Activated naive CD8-positive, alpha-beta T cell treated with anti-CD3 and anti-CD28 coated beads, Interleukin-2, amount 50 U/mL, for 16 hours (primary cell): ENCODE results near the gene CX3CL1.

ENCODE experiments used
- DNase-seq: peaks from one replicate; pipeline ENCODE4 v3.0.0-alpha.2; 2020; ENCODE audit warnings: low read depth, low spot score

Gene CX3CL1

DNA sequence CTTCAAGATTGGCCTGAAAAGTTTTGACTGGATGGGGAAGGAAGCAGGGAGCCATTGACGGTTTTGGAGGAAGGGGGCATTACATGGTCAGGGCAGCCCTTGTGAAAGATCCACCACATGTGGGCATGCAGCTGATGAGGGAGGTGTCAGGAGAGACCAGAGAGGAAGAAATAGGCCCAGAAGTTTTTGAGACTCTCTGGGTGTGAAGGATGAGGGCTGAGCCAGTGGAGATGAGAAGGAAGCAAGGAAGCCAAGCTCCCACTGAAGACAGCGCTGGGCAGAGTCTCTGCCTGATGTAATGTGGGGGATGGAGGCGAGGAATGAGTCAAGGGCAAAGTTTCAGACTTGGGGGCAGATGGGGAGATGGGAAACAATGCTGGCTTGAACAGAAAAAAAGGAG, 32.8 kb downstream of the CX3CL1 start:
- DNase-seq, result no peak

DNA sequence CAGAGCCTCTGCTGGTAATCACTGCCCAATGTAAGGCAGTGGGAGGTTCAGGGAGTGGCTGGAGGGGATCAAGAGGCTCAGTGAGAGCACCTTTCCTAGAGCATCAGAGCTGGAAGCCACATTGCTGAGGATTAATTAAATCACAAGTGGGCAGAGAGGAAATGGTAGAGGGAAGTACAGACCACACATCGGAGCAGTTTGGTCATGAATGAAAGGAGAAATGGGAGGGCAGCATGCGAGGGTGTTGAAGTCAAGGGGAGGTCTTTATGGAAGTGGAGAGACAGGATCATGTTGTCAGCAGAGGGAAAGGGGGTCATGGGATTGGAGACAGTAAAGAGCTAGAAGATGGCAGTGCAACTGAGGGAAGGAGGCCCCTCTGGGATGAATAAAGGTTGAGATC, 34.6 kb downstream of the CX3CL1 start:
- no peak for DNase-seq

DNA sequence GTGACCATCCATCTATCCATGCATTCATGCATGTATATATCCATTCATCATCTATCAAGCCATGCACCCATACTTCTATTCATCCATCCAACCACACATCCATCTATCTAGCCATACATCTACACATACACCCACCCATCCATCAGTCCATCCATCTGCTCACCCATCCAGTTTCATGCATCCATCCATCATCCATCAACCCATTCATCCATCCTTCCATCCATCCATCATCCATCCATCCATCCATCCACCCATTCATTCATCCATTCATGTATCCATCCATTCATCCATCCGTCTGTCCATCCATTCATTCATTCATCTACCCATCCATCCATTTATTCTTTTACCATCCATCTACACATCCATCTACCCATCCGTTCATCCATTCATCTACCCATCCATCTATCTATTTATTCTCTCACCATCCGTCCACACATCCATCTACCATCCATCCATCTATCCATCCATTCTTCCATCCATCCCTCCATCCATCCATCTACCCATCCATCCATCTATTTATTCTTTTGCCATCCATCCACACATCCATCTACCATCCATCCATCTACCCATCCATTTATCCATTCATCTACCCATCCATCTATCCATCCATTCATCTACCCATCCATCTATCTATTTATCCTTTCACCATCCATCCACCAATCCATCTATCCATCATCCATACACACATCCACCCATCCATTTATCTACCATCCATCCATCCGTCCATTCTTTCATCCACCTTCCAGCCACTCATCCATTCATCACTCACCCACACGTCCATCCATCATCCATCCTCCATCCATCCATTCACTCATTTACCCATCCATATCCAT, 35.4 kb downstream of the CX3CL1 start:
- DNase-seq, result no peak

DNA sequence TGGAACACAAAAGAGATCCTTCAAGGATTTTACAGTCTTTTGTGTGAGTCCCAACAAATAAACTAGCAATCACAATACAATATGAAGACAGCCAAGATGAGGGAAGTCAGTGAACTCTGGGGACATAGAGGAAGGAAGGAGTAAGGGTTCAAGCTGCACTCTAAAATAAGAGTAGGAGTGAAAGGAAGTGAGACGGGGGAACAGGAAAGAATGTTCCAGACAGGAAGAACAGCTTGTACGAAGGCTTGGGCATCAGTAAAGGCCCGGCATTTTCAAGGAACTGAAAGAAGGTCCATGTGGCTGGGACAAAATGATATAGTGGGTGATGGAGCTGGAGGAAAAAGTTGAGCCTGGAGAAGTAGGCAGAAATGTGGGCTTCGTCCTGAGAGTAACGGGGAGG, 36.8 kb downstream of the CX3CL1 start:
- no peak for DNase-seq

DNA sequence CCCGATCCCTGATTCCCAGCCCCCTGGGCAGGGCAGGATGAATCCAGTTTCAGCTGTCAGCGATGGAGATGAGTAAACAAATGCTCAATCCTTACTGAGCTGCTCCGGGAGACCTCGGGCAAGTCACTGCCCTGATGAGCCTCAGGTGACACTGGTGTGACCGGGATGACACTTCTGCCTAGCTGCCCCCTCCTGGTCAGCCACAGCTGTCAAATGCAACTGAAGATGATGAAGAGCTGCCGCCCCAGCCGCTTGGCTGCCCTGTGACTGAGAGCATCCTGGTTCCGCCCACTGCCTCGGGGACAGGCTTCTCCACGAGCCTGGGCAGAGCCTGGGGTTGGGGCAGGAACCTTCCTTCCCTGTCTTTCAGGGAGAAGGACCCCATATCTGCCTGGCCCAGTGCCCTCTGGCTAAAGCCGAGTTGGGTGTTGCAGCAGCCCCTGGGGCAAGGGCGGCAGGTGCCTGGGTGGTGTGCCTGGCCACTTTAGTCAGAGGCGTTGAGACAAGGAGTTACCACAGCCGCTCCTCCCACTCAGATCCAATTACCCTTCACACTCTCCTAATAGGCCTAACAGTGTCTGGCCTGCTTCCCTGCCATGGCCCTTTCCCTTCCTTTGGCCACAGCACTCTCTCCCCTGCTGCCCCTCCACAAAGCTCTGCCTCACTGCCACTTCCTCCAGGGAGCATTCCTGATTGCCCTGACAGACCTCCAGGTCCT, 37.7 kb downstream of the CX3CL1 start:
- no peak for DNase-seq

DNA sequence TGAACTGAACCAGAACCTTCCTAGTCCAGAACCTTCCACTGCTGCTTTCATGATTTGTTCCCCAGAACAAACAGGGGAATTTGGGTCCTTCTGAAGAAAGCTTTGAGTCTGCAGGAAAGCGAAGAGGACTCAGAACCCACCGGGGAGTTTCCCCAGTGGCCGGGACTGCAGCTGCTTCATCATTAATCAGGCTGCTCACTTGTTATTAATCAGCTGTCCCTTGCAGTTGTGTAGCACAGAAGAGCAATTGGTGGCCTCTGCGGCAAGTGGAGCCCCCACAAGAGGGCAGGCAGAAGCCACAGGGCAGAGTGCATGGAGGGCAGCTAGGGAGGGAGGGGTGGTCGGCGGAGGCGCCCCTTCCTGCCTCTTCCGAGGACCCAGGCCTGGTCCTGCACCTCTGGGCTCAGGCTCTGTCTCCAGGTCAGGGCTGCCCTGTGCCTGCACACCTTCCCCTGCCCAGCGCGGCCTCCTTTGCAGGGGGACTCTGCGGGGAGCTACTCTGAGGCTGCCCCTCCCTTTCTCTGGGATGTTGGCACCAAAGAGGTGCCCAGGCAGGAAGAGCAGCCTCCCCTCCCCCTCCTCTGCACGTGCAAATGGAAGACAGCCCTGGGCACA, 39.2 kb downstream of the CX3CL1 start:
- DNase-seq, result no peak

DNA sequence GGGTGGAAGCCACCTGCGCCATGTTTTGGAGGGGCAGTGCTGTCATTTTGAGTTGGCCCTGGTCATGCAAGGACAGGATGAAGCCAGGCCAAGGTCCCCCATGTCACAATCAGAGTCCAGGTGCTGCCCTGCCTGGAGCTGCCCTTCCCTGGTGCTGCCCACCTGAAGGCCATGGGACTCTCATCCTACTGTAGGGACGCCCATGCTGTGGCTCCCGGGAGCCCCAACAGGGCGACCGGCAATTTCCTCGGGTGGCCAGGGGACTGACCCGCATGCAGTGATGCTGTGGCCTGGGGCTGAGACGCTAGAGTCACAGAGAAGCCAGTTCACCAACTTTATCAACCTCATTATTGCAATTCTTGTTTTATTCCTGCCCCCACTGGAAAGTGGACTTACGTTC, 40.3 kb downstream of the CX3CL1 start:
- no peak for DNase-seq

DNA sequence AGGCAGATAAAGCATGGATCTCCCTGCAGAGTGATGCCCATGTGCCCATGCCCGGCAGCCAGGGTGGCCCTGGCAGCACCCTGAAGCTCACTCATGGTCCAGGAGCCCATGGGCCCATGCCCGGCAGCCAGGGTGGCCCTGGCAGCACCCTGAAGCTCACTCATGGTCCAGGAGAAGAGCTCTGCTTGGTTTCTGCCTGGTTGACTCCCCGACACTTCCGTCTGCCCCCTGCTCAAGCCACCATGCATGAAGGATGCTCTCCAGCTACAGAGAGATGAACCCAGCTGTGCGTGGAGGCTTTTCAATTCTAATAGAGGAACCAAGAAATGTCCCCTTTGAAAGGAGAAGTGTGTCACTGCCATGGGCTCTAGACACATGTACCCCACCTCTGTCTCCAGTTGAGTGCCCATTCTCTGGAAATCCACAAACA, 41.0 kb downstream of the CX3CL1 start:
- no peak for DNase-seq

DNA sequence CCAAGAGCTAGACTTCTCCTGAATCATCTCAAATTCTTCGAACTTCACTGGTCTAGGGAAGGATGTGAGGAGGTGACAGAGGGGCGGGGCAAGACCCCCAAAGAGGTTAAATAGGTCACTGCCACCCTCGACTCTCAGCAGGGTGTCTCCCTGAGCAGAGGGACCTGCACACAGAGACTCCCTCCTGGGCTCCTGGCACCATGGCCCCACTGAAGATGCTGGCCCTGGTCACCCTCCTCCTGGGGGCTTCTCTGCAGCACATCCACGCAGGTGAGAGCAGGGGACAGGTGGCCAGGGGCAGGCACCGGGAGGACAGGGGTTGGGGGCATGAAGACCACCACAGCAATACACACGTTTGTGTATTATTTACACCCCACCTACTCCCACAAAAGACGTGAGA, 41.4 kb downstream of the CX3CL1 start:
- DNase-seq, result no peak

DNA sequence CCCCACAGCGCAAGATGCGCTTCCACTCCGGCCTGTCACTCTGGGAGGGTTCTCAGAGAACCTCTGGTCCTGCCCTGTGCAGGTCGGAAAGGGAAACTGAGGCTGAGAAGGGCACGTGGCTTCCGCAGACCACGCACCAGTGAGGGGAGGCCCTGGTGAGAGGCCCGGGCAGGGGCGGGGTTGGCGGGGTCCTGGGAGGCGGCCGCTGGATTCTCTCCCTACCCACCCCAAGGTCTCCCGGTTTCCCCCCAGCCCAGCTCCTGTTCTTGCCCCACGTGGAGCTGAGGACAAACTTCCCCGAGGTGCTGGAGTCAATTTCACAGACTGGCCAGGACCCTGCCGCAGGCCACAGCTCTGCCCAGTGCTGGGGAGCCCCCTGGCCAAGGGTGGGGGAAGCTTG, 43.8 kb downstream of the CX3CL1 start:
- no peak for DNase-seq

DNA sequence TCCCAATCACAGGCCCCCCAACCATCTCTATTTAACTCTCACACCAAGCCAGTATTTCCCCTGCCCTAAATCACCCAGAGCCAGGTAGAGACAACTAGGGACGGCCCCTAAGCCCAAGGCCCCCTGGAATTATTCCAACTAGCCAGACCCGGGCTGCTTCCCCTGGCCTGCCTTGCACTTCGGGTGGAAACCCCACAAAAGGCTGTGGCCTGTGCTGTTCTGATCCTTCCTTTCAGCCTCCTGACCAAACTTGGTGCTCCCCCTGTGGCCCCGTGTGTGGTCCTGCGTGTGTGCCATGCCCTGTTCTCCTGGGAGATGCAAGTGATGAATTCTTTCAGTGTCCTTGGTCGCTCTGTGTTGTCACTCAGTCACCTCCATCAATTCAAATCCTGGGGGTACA, 47.2 kb downstream of the CX3CL1 start:
- DNase-seq, result no peak

DNA sequence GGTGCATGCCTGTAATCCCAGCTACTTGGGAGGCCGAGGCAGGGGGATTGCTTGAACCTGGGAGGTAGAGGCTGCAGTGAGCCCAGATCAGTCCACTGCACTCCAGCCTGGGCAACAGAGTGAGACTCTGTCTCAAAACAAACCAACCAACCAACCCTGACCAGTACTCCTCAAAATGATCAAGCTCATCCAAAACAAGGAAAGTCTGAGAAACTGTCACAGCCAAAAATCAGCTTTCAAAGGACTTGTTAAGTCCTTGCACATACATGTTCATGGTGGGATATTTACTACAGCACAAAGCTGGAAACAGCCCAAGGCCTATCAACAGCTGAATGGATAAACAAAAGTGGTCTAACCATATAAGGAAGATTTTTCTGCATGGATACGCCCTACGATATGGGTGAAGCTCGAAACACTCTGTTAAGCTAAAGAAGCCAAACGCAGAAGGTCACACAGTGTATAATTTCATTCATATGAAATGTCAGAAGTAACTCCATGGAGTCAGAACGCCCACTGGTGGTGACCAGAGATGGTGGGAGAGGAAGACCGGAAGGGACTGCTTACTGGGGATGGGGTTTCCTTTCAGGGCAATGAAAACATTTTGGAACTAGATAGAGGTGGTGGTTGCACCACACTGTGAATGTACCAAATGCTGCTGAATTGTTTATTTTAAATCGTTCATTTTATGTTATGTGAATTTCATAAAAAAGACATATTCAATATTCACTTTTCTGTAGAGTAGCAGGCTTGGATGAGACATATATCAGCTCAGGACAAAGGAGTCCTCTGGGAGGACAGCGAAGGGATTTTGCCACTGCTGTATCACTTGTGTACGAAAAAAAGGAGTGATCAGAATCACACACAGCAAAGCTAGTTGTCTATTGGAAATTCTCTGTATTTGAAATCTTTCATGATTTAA, 50.0 kb downstream of the CX3CL1 start:
- no peak for DNase-seq

DNA sequence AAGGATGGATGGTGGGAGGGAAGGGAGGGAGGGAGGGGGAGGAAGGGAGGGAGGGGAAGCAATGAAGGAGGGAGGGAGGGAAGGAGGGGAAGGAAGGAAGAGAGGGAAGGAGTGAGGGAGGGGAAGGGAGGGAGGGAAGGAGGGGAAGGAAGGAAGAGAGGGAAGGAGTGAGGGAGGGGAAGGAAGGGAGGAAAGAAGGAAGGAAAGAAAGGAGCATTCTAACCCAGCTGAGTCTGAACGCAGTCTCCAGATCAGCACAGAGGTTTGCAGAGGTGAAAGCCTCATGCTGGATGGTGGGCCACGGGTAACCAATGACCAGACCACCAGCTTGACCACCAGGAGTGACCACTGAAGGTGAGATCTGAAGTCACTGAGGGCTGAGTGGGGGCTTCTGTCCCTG, 50.9 kb downstream of the CX3CL1 start:
- no peak for DNase-seq

DNA sequence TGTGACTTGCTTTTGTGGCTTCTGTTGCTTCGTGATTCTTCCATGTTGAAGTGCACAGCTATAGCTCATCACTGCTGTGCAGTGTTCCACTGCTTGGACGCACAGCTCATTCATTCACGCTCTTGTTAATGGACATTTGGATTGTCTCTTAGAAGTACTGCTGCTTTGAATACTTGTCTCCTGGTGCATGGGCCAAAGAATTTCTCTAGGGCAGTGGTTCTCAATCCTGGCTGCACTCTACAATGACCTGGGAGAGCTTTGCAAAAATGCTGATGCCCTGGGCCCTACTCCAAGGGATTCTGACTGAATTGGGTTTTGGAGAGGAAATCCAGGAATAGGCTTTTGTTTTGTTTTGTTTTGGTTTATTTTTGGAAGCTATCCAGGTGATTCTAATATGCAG, 52.3 kb downstream of the CX3CL1 start:
- DNase-seq, result no peak

DNA sequence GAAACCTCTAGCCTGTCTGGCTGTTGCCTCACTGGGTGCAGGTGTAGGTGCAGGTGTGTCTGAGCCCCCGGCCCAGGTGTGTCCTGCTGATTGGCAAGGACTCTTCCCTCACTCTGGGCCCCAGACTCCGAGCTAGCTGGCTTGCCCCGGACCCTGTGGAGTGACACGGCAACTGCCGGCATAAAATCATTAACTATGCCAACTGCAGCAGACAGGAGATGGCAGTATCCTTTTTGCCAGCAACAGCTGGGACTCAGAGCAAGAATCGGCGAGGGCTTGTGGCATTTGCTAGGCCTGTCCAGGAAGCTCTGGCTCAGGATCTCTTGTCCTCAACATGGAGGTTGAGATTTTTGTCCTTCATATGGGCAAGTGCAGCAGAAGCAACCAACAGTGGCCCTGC, 54.1 kb downstream of the CX3CL1 start:
- no peak for DNase-seq

DNA sequence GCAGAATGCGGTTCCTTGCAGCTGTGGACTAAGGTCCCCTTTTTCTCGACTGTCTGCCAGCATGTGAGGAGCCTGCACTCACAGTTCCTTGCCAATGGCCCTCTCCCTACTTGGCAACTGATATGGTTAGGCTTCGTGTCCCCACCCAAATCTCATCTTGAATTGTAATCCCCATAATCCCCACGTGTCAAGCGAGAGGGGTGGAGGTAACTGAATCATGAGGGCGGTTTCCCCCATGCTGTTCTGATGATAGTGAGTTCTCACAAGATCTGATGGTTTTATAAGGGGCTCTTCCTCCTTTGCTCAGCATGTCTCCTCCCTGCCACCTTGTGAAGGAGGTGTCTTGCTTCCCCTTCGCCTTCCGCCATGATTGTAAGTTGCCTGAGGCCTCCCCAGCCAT, 55.0 kb downstream of the CX3CL1 start:
- no peak for DNase-seq

DNA sequence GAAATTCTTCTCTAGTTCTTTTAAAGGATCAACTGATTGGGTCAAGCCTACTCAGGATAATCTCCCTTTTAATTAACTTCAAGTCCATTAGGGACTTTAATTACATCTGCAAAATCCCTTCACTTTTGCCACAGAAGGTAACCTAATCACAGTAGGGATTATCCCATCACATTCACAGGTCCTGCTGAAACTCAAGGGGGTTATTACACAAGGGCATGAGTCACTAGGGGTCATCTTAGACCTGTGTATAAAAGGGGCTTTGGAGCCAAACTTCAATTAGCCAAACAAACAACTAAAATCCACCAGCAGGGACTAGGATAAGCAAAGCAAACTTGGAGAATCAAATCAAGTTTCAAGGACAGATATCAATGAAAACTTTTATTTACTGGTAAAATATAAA, 55.5 kb downstream of the CX3CL1 start:
- DNase-seq, result no peak

DNA sequence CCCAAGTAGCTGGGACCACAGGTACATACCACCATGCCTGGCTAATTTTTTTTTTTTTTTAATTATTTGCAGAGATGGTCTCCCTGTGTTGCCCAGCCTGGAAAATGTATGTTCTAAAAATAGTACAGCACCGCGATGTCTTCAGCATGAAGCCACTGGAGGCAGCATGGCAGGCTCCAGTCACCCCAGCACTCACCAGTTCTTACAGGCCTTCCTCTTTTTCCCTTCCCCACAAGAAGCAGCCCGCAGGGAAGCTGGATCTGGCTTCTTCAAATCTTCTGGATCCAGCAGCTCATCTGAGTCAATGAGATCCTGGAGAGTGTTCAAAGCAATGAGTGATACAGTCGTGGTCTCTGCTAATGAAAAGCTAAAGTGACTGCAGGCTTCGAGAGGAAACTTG, 58.7 kb downstream of the CX3CL1 start:
- no peak for DNase-seq

DNA sequence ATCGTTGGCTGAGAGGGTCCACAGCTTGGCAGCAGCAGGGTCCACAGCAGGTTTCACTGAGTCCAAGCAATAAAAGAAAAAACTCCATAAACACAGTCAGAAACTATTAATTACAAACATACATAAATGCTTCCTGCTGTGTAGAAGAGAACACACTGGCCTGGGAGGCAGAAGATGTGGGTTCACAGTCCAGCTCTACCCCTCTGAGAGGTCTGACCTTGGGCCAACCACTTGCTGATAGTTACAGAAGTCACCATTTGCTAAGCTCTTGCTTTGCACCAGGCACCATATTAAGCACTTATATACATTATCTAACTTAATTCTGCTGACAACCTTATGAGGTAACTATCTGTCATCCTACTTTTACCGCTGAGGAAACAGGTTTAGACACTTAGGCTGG, 60.2 kb downstream of the CX3CL1 start:
- no peak for DNase-seq

DNA sequence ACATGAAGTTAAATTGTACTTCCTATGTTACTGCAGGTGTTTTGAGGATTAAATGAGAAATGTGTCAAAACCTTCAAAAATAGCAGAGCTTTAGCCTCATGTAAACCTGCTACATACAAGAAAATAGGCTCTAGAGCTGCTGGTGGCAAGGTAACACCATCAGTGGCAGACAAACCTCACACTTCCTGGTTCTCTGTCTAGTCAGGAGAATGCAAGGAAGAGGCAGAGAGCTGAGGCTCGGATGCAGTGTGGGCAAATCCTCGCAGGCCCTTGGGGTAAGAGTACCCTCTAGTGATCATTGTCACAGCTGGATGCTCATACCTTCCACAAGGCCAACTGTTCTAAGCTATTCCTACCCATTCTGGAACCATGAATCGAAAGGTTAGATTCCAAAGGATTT, 60.7 kb downstream of the CX3CL1 start:
- DNase-seq, result no peak

DNA sequence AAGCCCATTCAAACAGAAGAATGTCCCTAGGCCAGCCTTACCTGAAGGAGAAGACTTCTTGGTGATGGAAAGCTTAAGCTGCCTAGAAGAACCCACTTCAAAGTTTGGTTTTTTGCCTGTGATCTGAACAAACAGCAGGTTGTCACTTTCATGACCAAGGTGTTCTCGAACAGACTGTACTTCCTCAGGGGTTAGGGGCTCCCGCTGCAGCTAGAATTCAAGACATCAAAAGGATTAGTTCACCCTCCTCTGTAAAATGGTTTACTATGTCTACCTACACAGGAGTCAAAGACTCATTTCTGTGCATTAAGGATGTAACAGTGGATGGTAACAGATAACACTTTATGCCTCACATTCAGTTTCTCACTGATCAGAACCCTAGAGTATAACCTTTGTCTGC, 61.7 kb downstream of the CX3CL1 start:
- no peak for DNase-seq
